HUES48 (cell line): Measurements from ENCODE around the gene MAPK1.
"Not testable (repeated sequence)": the region's sequence is repeated elsewhere in the genome, so short reads cannot be mapped to it uniquely, and the experiment has no call there.

Experiments used
- H3K27ac ChIP-seq: one replicate; pipeline ENCODE4 v1.7.0; 2013; ENCODE audit warnings: low read depth, low read length, inconsistent platforms
- H3K27me3 ChIP-seq: 2 replicates; pipeline ENCODE4 v1.6.1; 2013; ENCODE audit warnings: mild to moderate bottlenecking, low read length; ENCODE audit not compliant: control insufficient read depth, insufficient read depth
- H3K36me3 ChIP-seq: 2 replicates; pipeline ENCODE4 v1.6.1; 2013; ENCODE audit warnings: low read length; ENCODE audit not compliant: control insufficient read depth, insufficient read depth
- H3K4me1 ChIP-seq: 2 replicates; pipeline ENCODE4 v1.6.1; 2013; ENCODE audit warnings: mild to moderate bottlenecking, low read length; ENCODE audit not compliant: control insufficient read depth, insufficient read depth
- H3K4me3 ChIP-seq: 2 replicates; pipeline ENCODE4 v1.5.1; 2013; ENCODE audit warnings: mild to moderate bottlenecking, low read depth, low read length
- H3K9ac ChIP-seq: 2 replicates; pipeline ENCODE4 v1.6.1; 2013; ENCODE audit warnings: mild to moderate bottlenecking, low read depth, low read length, moderate library complexity
- H3K9me3 ChIP-seq: 2 replicates; pipeline ENCODE4 v1.6.1; 2013; ENCODE audit warnings: low read length; ENCODE audit not compliant: control insufficient read depth, insufficient read depth

The MAPK1 gene

GRCh38 chr22:21841422-21841821 is 26.0 kb downstream of the MAPK1 start:
- H3K36me3 ChIP-seq: no peaks in the 10 kb centered on the region
- H3K9ac ChIP-seq: no peak overlapping the region
- no peak overlapping the region for H3K27ac ChIP-seq
- H3K4me3 ChIP-seq: no peak overlapping the region
- H3K9me3 ChIP-seq: no peaks in the 10 kb centered on the region
- no peaks in the 10 kb centered on the region for H3K27me3 ChIP-seq
- H3K4me1 ChIP-seq: peaks cover 11% of the 10 kb centered on the region

GRCh38 chr22:21840236-21840823 is 27.1 kb downstream of the MAPK1 start:
- no peaks in the 10 kb centered on the region for H3K36me3 ChIP-seq
- H3K27ac ChIP-seq: no peak overlapping the region
- H3K9ac ChIP-seq: no peak overlapping the region
- no peaks in the 10 kb centered on the region for H3K27me3 ChIP-seq
- H3K4me3 ChIP-seq: no peak overlapping the region
- H3K9me3 ChIP-seq: no peaks in the 10 kb centered on the region
- peaks cover 15% of the 10 kb centered on the region for H3K4me1 ChIP-seq

GRCh38 chr22:21839765-21840140 is 27.7 kb downstream of the MAPK1 start:
- no peak overlapping the region for H3K9ac ChIP-seq
- no peaks in the 10 kb centered on the region for H3K27me3 ChIP-seq
- peaks cover 21% of the 10 kb centered on the region for H3K4me1 ChIP-seq
- H3K36me3 ChIP-seq: no peaks in the 10 kb centered on the region
- no peak overlapping the region for H3K4me3 ChIP-seq
- no peak overlapping the region for H3K27ac ChIP-seq
- H3K9me3 ChIP-seq: no peaks in the 10 kb centered on the region

- not testable (repeated sequence) for H3K27ac ChIP-seq, H3K9me3 ChIP-seq
Measured at GRCh38 chr22:21839104-21839764, 28.2 kb downstream of the MAPK1 start.

GRCh38 chr22:21837248-21837979 is 30.0 kb downstream of the MAPK1 start:
- Histone ChIP-seq H3K4me1 (peaks cover 23% of the 10 kb centered on the region), H3K36me3 (no peaks in the 10 kb centered on the region), H3K9ac (peak overlapping the region; percentile 53; the same call in 1 of the 2 replicates), H3K27ac (peak overlapping the region; percentile 92), H3K27me3 (no peaks in the 10 kb centered on the region), H3K9me3 (no peaks in the 10 kb centered on the region), H3K4me3 (no peak overlapping the region)

More at GRCh38 chr22:21839104-21839764, 28.2 kb downstream of the MAPK1 start:
- H3K27me3 ChIP-seq, H3K36me3 ChIP-seq, H3K9ac ChIP-seq, H3K4me3 ChIP-seq: not testable (repeated sequence)
- H3K4me1 ChIP-seq: peaks cover 21% of the 10 kb centered on the region

- Histone ChIP-seq H3K4me1 (peaks cover 23% of the 10 kb centered on the region), H3K27ac (peak overlapping the region; percentile 92)
- H3K9me3 ChIP-seq, H3K9ac ChIP-seq, H3K4me3 ChIP-seq, H3K36me3 ChIP-seq, H3K27me3 ChIP-seq: not testable (repeated sequence)
Measured at GRCh38 chr22:21836486-21836885, 31.0 kb downstream of the MAPK1 start.

GRCh38 chr22:21835378-21835777 is 32.1 kb downstream of the MAPK1 start:
- Histone ChIP-seq H3K9ac (no peak overlapping the region), H3K4me3 (no peak overlapping the region), H3K4me1 (peaks cover 23% of the 10 kb centered on the region), H3K27me3 (no peaks in the 10 kb centered on the region), H3K27ac (no peak overlapping the region), H3K36me3 (peaks cover 3% of the 10 kb centered on the region; the same call in 1 of the 2 replicates), H3K9me3 (no peaks in the 10 kb centered on the region)

GRCh38 chr22:21834869-21835268 is 32.6 kb downstream of the MAPK1 start:
- H3K36me3 ChIP-seq: peaks cover 3% of the 10 kb centered on the region; the same call in 1 of the 2 replicates
- H3K9ac ChIP-seq: no peak overlapping the region
- H3K4me3 ChIP-seq: no peak overlapping the region
- H3K9me3 ChIP-seq: no peaks in the 10 kb centered on the region
- H3K27ac ChIP-seq: no peak overlapping the region
- no peaks in the 10 kb centered on the region for H3K27me3 ChIP-seq
- H3K4me1 ChIP-seq: peaks cover 23% of the 10 kb centered on the region

GRCh38 chr22:21832291-21833290 is 34.9 kb downstream of the MAPK1 start:
- Histone ChIP-seq H3K27me3 (no peaks in the 10 kb centered on the region), H3K9me3 (no peaks in the 10 kb centered on the region), H3K9ac (no peak overlapping the region), H3K4me3 (no peak overlapping the region), H3K27ac (no peak overlapping the region), H3K36me3 (peaks cover 3% of the 10 kb centered on the region; the same call in 1 of the 2 replicates), H3K4me1 (peaks cover 20% of the 10 kb centered on the region)

- H3K4me1 ChIP-seq: peaks cover 8% of the 10 kb centered on the region; the same call in 1 of the 2 replicates
- no peak overlapping the region for H3K4me3 ChIP-seq
- no peaks in the 10 kb centered on the region for H3K9me3 ChIP-seq
- H3K27me3 ChIP-seq: no peaks in the 10 kb centered on the region
- peaks cover 3% of the 10 kb centered on the region; the same call in 1 of the 2 replicates for H3K36me3 ChIP-seq
- no peak overlapping the region for H3K27ac ChIP-seq
- no peak overlapping the region for H3K9ac ChIP-seq
Measured at GRCh38 chr22:21829523-21829922, 37.9 kb downstream of the MAPK1 start.
